Measurements from ENCODE around the gene MCRIP1. TPM values are rescaled to one million over a fixed set of nuclear protein-coding genes. Genes with fewer than 3 reads are reported as not detected.

The MCRIP1 gene
- total and polyA plus RNA-seq, 2 of the 13 experiments (the other 11 are each of a cell fraction or from before 2014, with no cell fraction given), result 79.7 to 84.9 TPM

DNA sequence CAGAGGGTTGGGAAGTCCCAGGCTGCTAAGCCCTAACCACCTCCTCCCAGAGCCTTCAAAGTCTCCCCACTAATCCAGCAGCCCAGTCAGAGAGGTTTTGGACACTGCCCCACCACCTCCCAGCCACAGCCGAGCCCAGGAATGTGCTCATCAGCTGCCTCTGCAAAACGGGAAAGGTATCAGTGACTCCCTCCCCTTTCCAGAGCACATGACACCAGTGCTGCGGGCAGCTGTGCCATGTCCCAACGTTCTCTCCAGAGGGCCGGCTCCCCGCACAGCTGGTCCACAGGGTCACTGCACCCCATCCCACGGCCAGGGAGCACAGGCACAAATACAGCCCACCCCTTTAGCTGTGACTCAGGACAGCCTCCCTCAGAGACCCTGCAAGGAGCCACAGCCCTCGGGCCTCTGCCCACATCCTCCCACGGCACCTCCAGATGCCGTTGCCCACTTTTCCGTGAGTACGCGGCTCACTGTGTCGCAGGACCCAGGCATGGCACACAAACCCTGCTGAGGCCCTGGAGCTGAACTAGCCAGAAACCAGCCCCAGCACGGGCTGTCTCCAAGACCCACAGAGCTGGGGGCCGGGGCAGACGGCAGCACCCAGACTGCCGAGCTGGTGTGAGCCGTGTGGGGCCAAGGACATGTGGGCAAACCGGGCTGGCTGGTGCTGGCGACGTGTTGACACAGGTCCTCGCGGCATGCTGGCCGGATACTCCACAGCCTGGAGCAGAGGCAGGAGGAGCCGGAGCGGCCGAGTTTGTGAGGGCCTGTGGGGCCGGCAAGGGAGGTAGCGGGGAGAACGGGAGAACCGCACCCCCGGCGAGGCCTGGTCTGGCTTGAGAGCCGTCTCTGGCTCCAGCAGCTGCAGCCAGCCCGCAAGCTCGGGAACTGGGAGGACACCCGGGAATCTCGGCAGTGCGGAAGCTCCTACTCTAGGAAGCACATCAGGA lies 8.0 kb upstream of the MCRIP1 start (continued):
- TF ChIP-seq BCL3 (CRISPR knock-in tag; IDR thresholded peaks at IDR 0.05) (no peak), ZC3H4 (CRISPR knock-in tag; IDR thresholded peaks at IDR 0.05; ENCODE audit: borderline replicate concordance) (no peak), ZNF350 (CRISPR knock-in tag; IDR thresholded peaks at IDR 0.05; ENCODE audit: borderline replicate concordance, low read depth) (peak; percentile 45; the same call in 1 of the 2 replicates), PHF20 (CRISPR knock-in tag; IDR thresholded peaks at IDR 0.05) (no peak), ZNF530 (CRISPR knock-in tag; IDR thresholded peaks at IDR 0.05; ENCODE audit: low read depth) (no peak), NR2C2 (CRISPR knock-in tag; IDR thresholded peaks at IDR 0.05; ENCODE audit: borderline replicate concordance) (no peak), SIN3B (IDR thresholded peaks at IDR 0.05; ENCODE audit: low read length) (no peak), RFX5 (IDR thresholded peaks at IDR 0.05; ENCODE audit: low read depth, low read length) (no peak), KDM5B (CRISPR knock-in tag; IDR thresholded peaks at IDR 0.05; ENCODE audit: borderline replicate concordance) (no peak), ZBTB38 (CRISPR knock-in tag; IDR thresholded peaks at IDR 0.05) (peak; percentile 88), ZNF235 (CRISPR knock-in tag; IDR thresholded peaks at IDR 0.05; ENCODE audit: borderline replicate concordance) (no peak), KMT2A (CRISPR knock-in tag; IDR thresholded peaks at IDR 0.05) (no peak), KLF11 (CRISPR knock-in tag; IDR thresholded peaks at IDR 0.05) (no peak), ZNF879 (CRISPR knock-in tag; IDR thresholded peaks at IDR 0.05) (no peak), LCORL (IDR thresholded peaks at IDR 0.05) (no peak), LCORL (CRISPR knock-in tag; IDR thresholded peaks at IDR 0.05) (0 out of 2 replicates have a peak, but pooled peaks have one; percentile 50), ZNF280D (CRISPR knock-in tag; IDR thresholded peaks at IDR 0.05) (no peak)
- TF ChIP-seq, protein P1, sequence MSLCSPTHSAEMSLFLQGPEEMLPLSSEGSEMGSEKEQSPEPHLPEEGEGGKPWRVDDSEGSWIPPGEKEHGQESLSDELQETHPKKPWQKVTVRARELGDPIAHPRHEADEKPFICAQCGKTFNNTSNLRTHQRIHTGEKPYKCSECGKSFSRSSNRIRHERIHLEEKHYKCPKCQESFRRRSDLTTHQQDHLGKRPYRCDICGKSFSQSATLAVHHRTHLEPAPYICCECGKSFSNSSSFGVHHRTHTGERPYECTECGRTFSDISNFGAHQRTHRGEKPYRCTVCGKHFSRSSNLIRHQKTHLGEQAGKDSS (CRISPR knock-in tag; IDR thresholded peaks at IDR 0.05; ENCODE audit: borderline replicate concordance, low read depth), result no peak
- TF ChIP-seq, protein P2, sequence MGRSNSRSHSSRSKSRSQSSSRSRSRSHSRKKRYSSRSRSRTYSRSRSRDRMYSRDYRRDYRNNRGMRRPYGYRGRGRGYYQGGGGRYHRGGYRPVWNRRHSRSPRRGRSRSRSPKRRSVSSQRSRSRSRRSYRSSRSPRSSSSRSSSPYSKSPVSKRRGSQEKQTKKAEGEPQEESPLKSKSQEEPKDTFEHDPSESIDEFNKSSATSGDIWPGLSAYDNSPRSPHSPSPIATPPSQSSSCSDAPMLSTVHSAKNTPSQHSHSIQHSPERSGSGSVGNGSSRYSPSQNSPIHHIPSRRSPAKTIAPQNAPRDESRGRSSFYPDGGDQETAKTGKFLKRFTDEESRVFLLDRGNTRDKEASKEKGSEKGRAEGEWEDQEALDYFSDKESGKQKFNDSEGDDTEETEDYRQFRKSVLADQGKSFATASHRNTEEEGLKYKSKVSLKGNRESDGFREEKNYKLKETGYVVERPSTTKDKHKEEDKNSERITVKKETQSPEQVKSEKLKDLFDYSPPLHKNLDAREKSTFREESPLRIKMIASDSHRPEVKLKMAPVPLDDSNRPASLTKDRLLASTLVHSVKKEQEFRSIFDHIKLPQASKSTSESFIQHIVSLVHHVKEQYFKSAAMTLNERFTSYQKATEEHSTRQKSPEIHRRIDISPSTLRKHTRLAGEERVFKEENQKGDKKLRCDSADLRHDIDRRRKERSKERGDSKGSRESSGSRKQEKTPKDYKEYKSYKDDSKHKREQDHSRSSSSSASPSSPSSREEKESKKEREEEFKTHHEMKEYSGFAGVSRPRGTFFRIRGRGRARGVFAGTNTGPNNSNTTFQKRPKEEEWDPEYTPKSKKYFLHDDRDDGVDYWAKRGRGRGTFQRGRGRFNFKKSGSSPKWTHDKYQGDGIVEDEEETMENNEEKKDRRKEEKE (IDR thresholded peaks at IDR 0.05), result no peak
